ENCODE data around the gene TRERF1. TPM values are rescaled to one million over a fixed set of nuclear protein-coding genes. Genes with fewer than 3 reads are reported as not detected.
"Not testable (repeated sequence)": the region's sequence is repeated elsewhere in the genome, so short reads cannot be mapped to it uniquely, and the experiment has no call there.

Gene TRERF1
- polyA plus RNA-seq, 1 donor (not counting 4 experiments of a cell fraction or from before 2014, with no cell fraction given) = 4.8 TPM

DNA sequence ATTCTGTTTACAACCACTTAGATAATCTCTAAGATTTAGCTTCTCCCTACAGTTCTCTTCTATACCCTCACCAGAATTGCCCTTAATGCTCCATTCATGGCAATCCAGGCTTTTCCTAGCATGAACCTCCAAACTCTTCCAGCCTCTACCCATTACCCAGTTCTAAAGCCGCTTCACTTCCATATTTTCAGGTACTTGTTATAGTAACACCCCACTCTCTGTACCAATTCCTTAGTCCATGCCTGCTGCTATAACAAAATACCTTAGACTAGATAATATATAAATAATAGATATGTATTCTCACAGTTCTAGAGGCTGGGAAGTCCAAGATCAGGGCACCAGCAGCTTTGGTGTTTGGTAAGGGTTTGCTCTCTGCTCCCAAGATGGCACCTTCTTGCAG is 16.5 kb upstream of the TRERF1 start:
- no peak overlapping the region for H3K4me2 ChIP-seq (ENCODE audit: control insufficient read depth, extremely low read depth, insufficient read depth, low read depth, low read length)
- TF ChIP-seq EZH2 (IDR thresholded peaks at IDR 0.05; ENCODE audit: low read length) = no peak
- TF ChIP-seq CTCF (optimal IDR thresholded peaks at IDR 0.05 in 1 of 3, IDR thresholded peaks at IDR 0.05 in 1 of 3, conservative IDR thresholded peaks at IDR 0.05 in 1 of 3; ENCODE audit: extremely low read depth in 1 of 3, insufficient read depth in 2 of 3, low read length in 3 of 3) = no peak
- H3K4me1 ChIP-seq (ENCODE audit: control insufficient read depth, extremely low read depth, insufficient read depth, low read length) = no peaks in the 10 kb centered on the region
- H3K79me2 ChIP-seq (ENCODE audit: control insufficient read depth, insufficient read depth, low read length) = no peaks in the 10 kb centered on the region
- DNase-seq (ENCODE audit: low read depth, low spot score) = no peak
- H3K27me3 ChIP-seq (ENCODE audit: control insufficient read depth, extremely low read depth, insufficient read depth, low read length) = no peaks in the 10 kb centered on the region
- dilution Hi-C loops (cut with MboI; ENCODE audit: extremely low pct_ligation_motif_present, low sequenced_read_pairs) = no loop called here
- H3K9ac ChIP-seq (ENCODE audit: control insufficient read depth, extremely low read depth, insufficient read depth, low read length) = no peak overlapping the region
- H2AFZ ChIP-seq (ENCODE audit: control insufficient read depth, low read length) = no peak overlapping the region
- no peaks in the 10 kb centered on the region for H3K9me3 ChIP-seq (ENCODE audit: control insufficient read depth, low read depth, low read length)
- FAIRE-seq = no peak
- no peaks in the 10 kb centered on the region for H3K9me1 ChIP-seq (ENCODE audit: control insufficient read depth, extremely low read depth, insufficient read depth, low read length)
- no peak overlapping the region for H3K4me3 ChIP-seq (ENCODE audit: control insufficient read depth in 2 of 3, extremely low read depth in 1 of 3, insufficient read depth in 2 of 3, low read depth in 1 of 3, low read length in 3 of 3)
- H3K27ac ChIP-seq (ENCODE audit: control insufficient read depth, insufficient read depth, low read length) = no peak overlapping the region
- no peaks in the 10 kb centered on the region for H4K20me1 ChIP-seq (ENCODE audit: control insufficient read depth, extremely low read depth, insufficient read depth, low read length)
- no peaks in the 10 kb centered on the region for H3K36me3 ChIP-seq (ENCODE audit: control insufficient read depth in 2 of 2, extremely low read depth in 1 of 2, insufficient read depth in 2 of 2, low read length in 2 of 2)

- no peaks in the 10 kb centered on the region for H3K4me1 ChIP-seq (ENCODE audit: control insufficient read depth, extremely low read depth, insufficient read depth, low read length)
- H2AFZ ChIP-seq (ENCODE audit: control insufficient read depth, low read length) = no peak overlapping the region
- no peaks in the 10 kb centered on the region for H3K27me3 ChIP-seq (ENCODE audit: control insufficient read depth, extremely low read depth, insufficient read depth, low read length)
- no peaks in the 10 kb centered on the region for H3K36me3 ChIP-seq (ENCODE audit: control insufficient read depth in 2 of 2, extremely low read depth in 1 of 2, insufficient read depth in 2 of 2, low read length in 2 of 2)
- H4K20me1 ChIP-seq (ENCODE audit: control insufficient read depth, extremely low read depth, insufficient read depth, low read length) = no peaks in the 10 kb centered on the region
- H3K9me1 ChIP-seq (ENCODE audit: control insufficient read depth, extremely low read depth, insufficient read depth, low read length) = no peaks in the 10 kb centered on the region
- TF ChIP-seq CTCF (optimal IDR thresholded peaks at IDR 0.05 in 1 of 3, IDR thresholded peaks at IDR 0.05 in 1 of 3, conservative IDR thresholded peaks at IDR 0.05 in 1 of 3; ENCODE audit: extremely low read depth in 1 of 3, insufficient read depth in 2 of 3, low read length in 3 of 3) (no peak), EZH2 (IDR thresholded peaks at IDR 0.05; ENCODE audit: low read length) (no peak)
- no peak overlapping the region for H3K4me3 ChIP-seq (ENCODE audit: control insufficient read depth in 2 of 3, extremely low read depth in 1 of 3, insufficient read depth in 2 of 3, low read depth in 1 of 3, low read length in 3 of 3)
- no peak overlapping the region for H3K27ac ChIP-seq (ENCODE audit: control insufficient read depth, insufficient read depth, low read length)
- no peaks in the 10 kb centered on the region for H3K9me3 ChIP-seq (ENCODE audit: control insufficient read depth, low read depth, low read length)
- FAIRE-seq (no peak), DNase-seq (ENCODE audit: low read depth, low spot score) (no peak)
- H3K9ac ChIP-seq (ENCODE audit: control insufficient read depth, extremely low read depth, insufficient read depth, low read length) = no peak overlapping the region
- no peaks in the 10 kb centered on the region for H3K79me2 ChIP-seq (ENCODE audit: control insufficient read depth, insufficient read depth, low read length)
- H3K4me2 ChIP-seq (ENCODE audit: control insufficient read depth, extremely low read depth, insufficient read depth, low read depth, low read length) = no peak overlapping the region
- dilution Hi-C loops (cut with MboI; ENCODE audit: extremely low pct_ligation_motif_present, low sequenced_read_pairs) = no loop called here
Measured at GRCh38 chr6:42467651-42468050, 15.9 kb upstream of the TRERF1 start.

- H3K9me1 ChIP-seq (ENCODE audit: control insufficient read depth, extremely low read depth, insufficient read depth, low read length); H2AFZ ChIP-seq (ENCODE audit: control insufficient read depth, low read length); H4K20me1 ChIP-seq (ENCODE audit: control insufficient read depth, extremely low read depth, insufficient read depth, low read length); FAIRE-seq; H3K27me3 ChIP-seq (ENCODE audit: control insufficient read depth, extremely low read depth, insufficient read depth, low read length); dilution Hi-C loops (cut with MboI; ENCODE audit: extremely low pct_ligation_motif_present, low sequenced_read_pairs); H3K79me2 ChIP-seq (ENCODE audit: control insufficient read depth, insufficient read depth, low read length); H3K9ac ChIP-seq (ENCODE audit: control insufficient read depth, extremely low read depth, insufficient read depth, low read length); H3K27ac ChIP-seq (ENCODE audit: control insufficient read depth, insufficient read depth, low read length); H3K4me2 ChIP-seq (ENCODE audit: control insufficient read depth, extremely low read depth, insufficient read depth, low read depth, low read length); H3K4me1 ChIP-seq (ENCODE audit: control insufficient read depth, extremely low read depth, insufficient read depth, low read length); H3K4me3 ChIP-seq (ENCODE audit: control insufficient read depth in 2 of 3, extremely low read depth in 1 of 3, insufficient read depth in 2 of 3, low read depth in 1 of 3, low read length in 3 of 3); H3K36me3 ChIP-seq (ENCODE audit: control insufficient read depth in 2 of 2, extremely low read depth in 1 of 2, insufficient read depth in 2 of 2, low read length in 2 of 2); DNase-seq (ENCODE audit: low read depth, low spot score); H3K9me3 ChIP-seq (ENCODE audit: control insufficient read depth, low read depth, low read length): not testable (repeated sequence)
Measured at GRCh38 chr6:42466470-42466869, 14.7 kb upstream of the TRERF1 start.

All from keratinocyte (primary cell).